PFSK-1 (cell line): ENCODE results near the gene EXTL1.

Experiments
- FOXP2 ChIP-seq: optimal IDR thresholded peaks from 2 replicates; pipeline ENCODE3; 2011; ENCODE audit warnings: borderline replicate concordance, control low read depth, inconsistent platforms; ENCODE audit not compliant: insufficient read depth; ENCODE audit errors: extremely low read length, extremely low read depth
- POLR2AphosphoS5 ChIP-seq: IDR thresholded peaks from 2 replicates; pipeline ENCODE4 v1.6.1; 2012; ENCODE audit warnings: low read depth, mild to moderate bottlenecking, control low read depth, low read length, moderate library complexity
- SIN3A ChIP-seq: IDR thresholded peaks from 2 replicates; pipeline ENCODE4 v1.6.1; 2012; ENCODE audit warnings: mild to moderate bottlenecking, low read length, moderate library complexity, borderline replicate concordance; ENCODE audit not compliant: insufficient read depth
- TAF1 ChIP-seq: IDR thresholded peaks from 2 replicates; pipeline ENCODE4 v1.6.1; 2012; ENCODE audit warnings: low read length, control low read depth, borderline replicate concordance; ENCODE audit not compliant: insufficient read depth
- TF ChIP-seq, protein P1 (sequence below), 2 experiments: IDR thresholded peaks; 2 replicates each; pipeline versions ENCODE4 v1.6.1 to v1.8.0; 2011 to 2012; ENCODE audit warnings: low read depth in 2 of 2, low read length in 2 of 2, control low read depth in 1 of 2, inconsistent platforms in 1 of 2, mild to moderate bottlenecking in 1 of 2, moderate library complexity in 1 of 2; ENCODE audit not compliant: insufficient read depth in 1 of 2

Gene EXTL1

GRCh38 chr1:26038477-26038876 lies 16.9 kb downstream of the EXTL1 start:
- TF ChIP-seq POLR2AphosphoS5 (no peak), SIN3A (no peak), TAF1 (no peak), FOXP2 (no peak)
- TF ChIP-seq, protein P1, sequence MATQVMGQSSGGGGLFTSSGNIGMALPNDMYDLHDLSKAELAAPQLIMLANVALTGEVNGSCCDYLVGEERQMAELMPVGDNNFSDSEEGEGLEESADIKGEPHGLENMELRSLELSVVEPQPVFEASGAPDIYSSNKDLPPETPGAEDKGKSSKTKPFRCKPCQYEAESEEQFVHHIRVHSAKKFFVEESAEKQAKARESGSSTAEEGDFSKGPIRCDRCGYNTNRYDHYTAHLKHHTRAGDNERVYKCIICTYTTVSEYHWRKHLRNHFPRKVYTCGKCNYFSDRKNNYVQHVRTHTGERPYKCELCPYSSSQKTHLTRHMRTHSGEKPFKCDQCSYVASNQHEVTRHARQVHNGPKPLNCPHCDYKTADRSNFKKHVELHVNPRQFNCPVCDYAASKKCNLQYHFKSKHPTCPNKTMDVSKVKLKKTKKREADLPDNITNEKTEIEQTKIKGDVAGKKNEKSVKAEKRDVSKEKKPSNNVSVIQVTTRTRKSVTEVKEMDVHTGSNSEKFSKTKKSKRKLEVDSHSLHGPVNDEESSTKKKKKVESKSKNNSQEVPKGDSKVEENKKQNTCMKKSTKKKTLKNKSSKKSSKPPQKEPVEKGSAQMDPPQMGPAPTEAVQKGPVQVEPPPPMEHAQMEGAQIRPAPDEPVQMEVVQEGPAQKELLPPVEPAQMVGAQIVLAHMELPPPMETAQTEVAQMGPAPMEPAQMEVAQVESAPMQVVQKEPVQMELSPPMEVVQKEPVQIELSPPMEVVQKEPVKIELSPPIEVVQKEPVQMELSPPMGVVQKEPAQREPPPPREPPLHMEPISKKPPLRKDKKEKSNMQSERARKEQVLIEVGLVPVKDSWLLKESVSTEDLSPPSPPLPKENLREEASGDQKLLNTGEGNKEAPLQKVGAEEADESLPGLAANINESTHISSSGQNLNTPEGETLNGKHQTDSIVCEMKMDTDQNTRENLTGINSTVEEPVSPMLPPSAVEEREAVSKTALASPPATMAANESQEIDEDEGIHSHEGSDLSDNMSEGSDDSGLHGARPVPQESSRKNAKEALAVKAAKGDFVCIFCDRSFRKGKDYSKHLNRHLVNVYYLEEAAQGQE (IDR thresholded peaks at IDR 0.05; ENCODE audit: insufficient read depth in 1 of 2, low read depth in 2 of 2, low read length in 2 of 2) = no peak

- TF ChIP-seq, protein P1 (IDR thresholded peaks at IDR 0.05; ENCODE audit: insufficient read depth in 1 of 2, low read depth in 2 of 2, low read length in 2 of 2) = no peak
- TF ChIP-seq POLR2AphosphoS5 (no peak), FOXP2 (no peak), SIN3A (no peak), TAF1 (no peak)
Measured at GRCh38 chr1:26038904-26039303, 17.3 kb downstream of the EXTL1 start.

DNA sequence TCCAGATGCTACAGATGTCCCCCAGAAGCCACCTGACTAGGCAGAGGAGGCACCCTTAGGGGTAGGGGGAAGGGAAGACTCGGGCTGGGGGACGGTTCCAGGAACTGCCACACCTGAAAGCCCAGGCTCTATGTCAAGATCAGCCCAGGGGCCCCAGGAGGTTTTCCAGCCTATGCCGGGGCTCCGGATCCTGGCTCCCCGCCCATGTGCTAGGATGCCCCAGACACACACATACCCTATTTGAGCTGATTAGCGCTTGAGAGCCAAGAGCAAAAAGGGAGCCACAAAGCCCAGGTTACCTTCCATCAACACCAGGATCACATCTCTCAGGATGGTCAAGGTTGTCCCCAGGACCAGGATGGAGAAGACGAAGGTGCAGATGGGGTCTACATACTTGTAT lies 19.8 kb downstream of the EXTL1 start:
- TF ChIP-seq TAF1 (no peak), FOXP2 (no peak), POLR2AphosphoS5 (no peak), SIN3A (no peak)
- TF ChIP-seq, protein P1 (IDR thresholded peaks at IDR 0.05; ENCODE audit: insufficient read depth in 1 of 2, low read depth in 2 of 2, low read length in 2 of 2) = no peak

DNA sequence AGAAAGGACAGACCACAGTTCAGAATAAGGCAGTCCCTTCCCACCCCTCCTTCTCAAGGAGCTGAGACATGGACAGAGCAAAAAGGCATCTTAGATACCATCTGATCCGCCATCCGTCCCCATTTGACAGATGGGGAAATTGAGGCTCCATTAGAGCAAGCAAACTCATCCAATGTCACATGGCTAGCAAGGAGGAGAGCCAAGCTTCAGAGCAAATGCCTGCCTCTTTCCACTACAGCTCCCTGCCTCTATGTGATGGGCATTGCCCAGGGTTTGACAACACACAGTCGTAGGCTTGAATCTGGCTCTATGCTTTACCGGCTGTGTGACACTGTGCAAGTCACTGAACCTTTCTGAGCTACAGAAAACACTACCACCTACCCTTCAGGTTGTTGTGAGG lies 20.4 kb downstream of the EXTL1 start:
- TF ChIP-seq FOXP2 (no peak), TAF1 (no peak)
- TF ChIP-seq, protein P1 (IDR thresholded peaks at IDR 0.05; ENCODE audit: insufficient read depth in 1 of 2, low read depth in 2 of 2, low read length in 2 of 2) = no peak

- TF ChIP-seq SIN3A (no peak), FOXP2 (no peak), POLR2AphosphoS5 (no peak), TAF1 (no peak)
- TF ChIP-seq, protein P1 (IDR thresholded peaks at IDR 0.05; ENCODE audit: insufficient read depth in 1 of 2, low read depth in 2 of 2, low read length in 2 of 2) = no peak
Measured at GRCh38 chr1:26043765-26044164, 22.2 kb downstream of the EXTL1 start.
